A549 (cell line): ENCODE results near the gene ECSCR.

Experiments used
- BHLHE40 ChIP-seq: IDR thresholded peaks from 2 replicates; pipeline ENCODE4 v1.6.1; 2012; ENCODE audit warnings: low read depth, low read length, inconsistent platforms
- CEBPB ChIP-seq, 2 experiments: fragments of >200 bp in 1 of 2; sonication (Bioruptor Twin) in 1 of 2; formaldehyde crosslinking in 1 of 2; IDR thresholded peaks; 2 replicates each; pipeline ENCODE4 v1.6.1; 2012 to 2016
- CHD2 ChIP-seq: fragments of 150-350 bp; IDR thresholded peaks from 2 replicates; pipeline ENCODE4 v1.6.1; 2014; ENCODE audit warnings: low read length; ENCODE audit not compliant: partially characterized antibody
- ELK1 ChIP-seq: fragments of 150-350 bp; IDR thresholded peaks from 2 replicates; pipeline ENCODE4 v1.6.1; 2014; ENCODE audit warnings: low read depth, mild to moderate bottlenecking, low read length
- ESRRA ChIP-seq: fragments of 150-350 bp; IDR thresholded peaks from 2 replicates; pipeline ENCODE4 v1.6.1; 2014; ENCODE audit warnings: mild to moderate bottlenecking, low read length, borderline replicate concordance
- HOXB13 ChIP-seq: fragments of 250-450 bp; sonication (Bioruptor Pico); IDR thresholded peaks from 2 replicates; pipeline ENCODE4 v1.5.0; 2020; ENCODE audit warnings: low read depth, mild to moderate bottlenecking, moderate library complexity
- JUN ChIP-seq, 2 experiments: fragments of >200 bp; sonication (Bioruptor Twin); formaldehyde crosslinking; IDR thresholded peaks; 2 replicates in 1 of 2; 3 replicates in 1 of 2; pipeline ENCODE4 v1.6.1; 2016 to 2017
- MAX ChIP-seq: IDR thresholded peaks from 2 replicates; pipeline ENCODE4 v1.6.1; 2012
- NR3C1 ChIP-seq: fragments of >200 bp; sonication (Bioruptor Twin); formaldehyde crosslinking; IDR thresholded peaks from 3 replicates; pipeline ENCODE4 v1.6.1; 2017
- POLR2A ChIP-seq: IDR thresholded peaks from 2 replicates; pipeline ENCODE4 v1.6.1; 2012; ENCODE audit warnings: mild to moderate bottlenecking, low read length
- RAD21 ChIP-seq, 2 experiments: fragments of >200 bp in 1 of 2; sonication (Bioruptor Twin) in 1 of 2; formaldehyde crosslinking in 1 of 2; IDR thresholded peaks in 1 of 2; conservative IDR thresholded peaks in 1 of 2; 2 replicates in 1 of 2; 3 replicates in 1 of 2; pipeline ENCODE4 v1.6.1; 2012 to 2018; ENCODE audit warnings: inconsistent platforms in 1 of 2
- REST ChIP-seq: fragments of 200-600 bp; sonication (generic); IDR thresholded peaks from 2 replicates; pipeline ENCODE4 v1.6.1; 2016; ENCODE audit warnings: antibody characterized with exemption, mild to moderate bottlenecking, moderate library complexity
- TF ChIP-seq, protein P1 (sequence below): fragments of >200 bp; sonication (Bioruptor Twin); formaldehyde crosslinking; IDR thresholded peaks from 3 replicates; pipeline ENCODE4 v1.5.1; 2016
- TF ChIP-seq, protein P2 (sequence below): fragments of 250-450 bp; sonication (Bioruptor Pico); IDR thresholded peaks from 2 replicates; pipeline ENCODE4 v1.5.0; 2021; ENCODE audit warnings: mild to moderate bottlenecking, moderate library complexity, borderline replicate concordance

- TF ChIP-seq, protein P1, sequence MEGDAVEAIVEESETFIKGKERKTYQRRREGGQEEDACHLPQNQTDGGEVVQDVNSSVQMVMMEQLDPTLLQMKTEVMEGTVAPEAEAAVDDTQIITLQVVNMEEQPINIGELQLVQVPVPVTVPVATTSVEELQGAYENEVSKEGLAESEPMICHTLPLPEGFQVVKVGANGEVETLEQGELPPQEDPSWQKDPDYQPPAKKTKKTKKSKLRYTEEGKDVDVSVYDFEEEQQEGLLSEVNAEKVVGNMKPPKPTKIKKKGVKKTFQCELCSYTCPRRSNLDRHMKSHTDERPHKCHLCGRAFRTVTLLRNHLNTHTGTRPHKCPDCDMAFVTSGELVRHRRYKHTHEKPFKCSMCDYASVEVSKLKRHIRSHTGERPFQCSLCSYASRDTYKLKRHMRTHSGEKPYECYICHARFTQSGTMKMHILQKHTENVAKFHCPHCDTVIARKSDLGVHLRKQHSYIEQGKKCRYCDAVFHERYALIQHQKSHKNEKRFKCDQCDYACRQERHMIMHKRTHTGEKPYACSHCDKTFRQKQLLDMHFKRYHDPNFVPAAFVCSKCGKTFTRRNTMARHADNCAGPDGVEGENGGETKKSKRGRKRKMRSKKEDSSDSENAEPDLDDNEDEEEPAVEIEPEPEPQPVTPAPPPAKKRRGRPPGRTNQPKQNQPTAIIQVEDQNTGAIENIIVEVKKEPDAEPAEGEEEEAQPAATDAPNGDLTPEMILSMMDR: no peak
- TF ChIP-seq MAX (no peak), BHLHE40 (no peak), REST (no peak), HOXB13 (CRISPR knock-in tag) (no peak), ELK1 (no peak), CHD2 (no peak), RAD21 (conservative IDR thresholded peaks at IDR 0.05 in 1 of 2, IDR thresholded peaks at IDR 0.05 in 1 of 2) (no peak), NR3C1 (no peak), ESRRA (no peak), POLR2A (no peak), JUN (IDR thresholded peaks at IDR 0.05) (no peak), CEBPB (IDR thresholded peaks at IDR 0.05) (no peak)
- TF ChIP-seq, protein P2, sequence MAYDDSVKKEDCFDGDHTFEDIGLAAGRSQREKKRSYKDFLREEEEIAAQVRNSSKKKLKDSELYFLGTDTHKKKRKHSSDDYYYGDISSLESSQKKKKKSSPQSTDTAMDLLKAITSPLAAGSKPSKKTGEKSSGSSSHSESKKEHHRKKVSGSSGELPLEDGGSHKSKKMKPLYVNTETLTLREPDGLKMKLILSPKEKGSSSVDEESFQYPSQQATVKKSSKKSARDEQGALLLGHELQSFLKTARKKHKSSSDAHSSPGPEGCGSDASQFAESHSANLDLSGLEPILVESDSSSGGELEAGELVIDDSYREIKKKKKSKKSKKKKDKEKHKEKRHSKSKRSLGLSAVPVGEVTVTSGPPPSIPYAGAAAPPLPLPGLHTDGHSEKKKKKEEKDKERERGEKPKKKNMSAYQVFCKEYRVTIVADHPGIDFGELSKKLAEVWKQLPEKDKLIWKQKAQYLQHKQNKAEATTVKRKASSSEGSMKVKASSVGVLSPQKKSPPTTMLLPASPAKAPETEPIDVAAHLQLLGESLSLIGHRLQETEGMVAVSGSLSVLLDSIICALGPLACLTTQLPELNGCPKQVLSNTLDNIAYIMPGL (CRISPR knock-in tag): no peak
These were observed 30.8 kb downstream of the ECSCR start for GRCh38 chr5:139431706-139432105.
